SK-N-SH treated with all-trans-retinoic acid at 6 μM for 48 hours (cell line): ENCODE results near the gene SLC35F6.

ENCODE experiments used
- ATAC-seq: fragments of 200-7000 bp; cut with Tn5 transposase; 3 replicates; pipeline ENCODE4 v1.9.1; 2020; ENCODE audit warnings: mild to moderate bottlenecking, moderate library complexity
- ARNTL ChIP-seq: fragments of 450-650 bp; formaldehyde crosslinking; IDR thresholded peaks from 2 replicates; pipeline ENCODE4 v1.5.0; 2020; ENCODE audit warnings: low read depth, mild to moderate bottlenecking, moderate library complexity, borderline replicate concordance
- CREB5 ChIP-seq: fragments of 250-450 bp; sonication (Bioruptor Pico); IDR thresholded peaks from 2 replicates; pipeline ENCODE4 v1.5.1; 2020; ENCODE audit warnings: low read depth, mild to moderate bottlenecking, moderate library complexity
- CSDC2 ChIP-seq: fragments of 250-450 bp; sonication (Bioruptor Pico); IDR thresholded peaks from 2 replicates; pipeline ENCODE4 v1.5.0; 2020; ENCODE audit warnings: mild to moderate bottlenecking, moderate library complexity
- CSRNP3 ChIP-seq: fragments of 250-450 bp; sonication (Bioruptor Pico); IDR thresholded peaks from 2 replicates; pipeline ENCODE4 v1.5.1; 2021; ENCODE audit warnings: mild to moderate bottlenecking, moderate library complexity
- ESRRG ChIP-seq: fragments of 250-450 bp; sonication (Bioruptor Pico); IDR thresholded peaks from 2 replicates; pipeline ENCODE4 v1.6.1; 2021; ENCODE audit warnings: mild to moderate bottlenecking
- GLIS3 ChIP-seq: fragments of 250-450 bp; sonication (Bioruptor Pico); IDR thresholded peaks from 2 replicates; pipeline ENCODE4 v1.5.0; 2020; ENCODE audit warnings: mild to moderate bottlenecking, moderate library complexity
- ISL1 ChIP-seq: fragments of 250-450 bp; sonication (Bioruptor Pico); IDR thresholded peaks from 2 replicates; pipeline ENCODE4 v2.1.2; 2022; ENCODE audit warnings: mild to moderate bottlenecking, moderate library complexity
- OSR1 ChIP-seq: fragments of 250-450 bp; sonication (Bioruptor Pico); IDR thresholded peaks from 2 replicates; pipeline ENCODE4 v1.8.0; 2022; ENCODE audit warnings: moderate library complexity, mild to moderate bottlenecking, inconsistent platforms
- PATZ1 ChIP-seq: fragments of 250-450 bp; sonication (Bioruptor Pico); IDR thresholded peaks from 2 replicates; pipeline ENCODE4 v1.8.0; 2020; ENCODE audit warnings: mild to moderate bottlenecking, moderate library complexity, borderline replicate concordance
- POU6F1 ChIP-seq: fragments of 250-450 bp; sonication (Bioruptor Pico); IDR thresholded peaks from 2 replicates; pipeline ENCODE4 v1.8.0; 2021; ENCODE audit warnings: low read depth, mild to moderate bottlenecking, moderate library complexity, borderline replicate concordance
- PPARA ChIP-seq: fragments of 250-450 bp; sonication (Bioruptor Pico); IDR thresholded peaks from 2 replicates; pipeline ENCODE4 v1.5.0; 2020; ENCODE audit warnings: mild to moderate bottlenecking, borderline replicate concordance
- RARB ChIP-seq: fragments of 250-450 bp; sonication (Bioruptor Pico); IDR thresholded peaks from 2 replicates; pipeline ENCODE4 v1.8.0; 2021; ENCODE audit warnings: mild to moderate bottlenecking, moderate library complexity
- SNAI2 ChIP-seq: fragments of 250-450 bp; sonication (Bioruptor Pico); IDR thresholded peaks from 2 replicates; pipeline ENCODE4 v1.5.0; 2020; ENCODE audit warnings: mild to moderate bottlenecking, moderate library complexity
- TCF4 ChIP-seq: fragments of 250-450 bp; sonication (Bioruptor Pico); IDR thresholded peaks from 2 replicates; pipeline ENCODE4 v1.8.0; 2021; ENCODE audit warnings: mild to moderate bottlenecking, moderate library complexity, borderline replicate concordance
- TOX ChIP-seq: fragments of 250-450 bp; sonication (Bioruptor Pico); IDR thresholded peaks from 2 replicates; pipeline ENCODE4 v1.8.0; 2021; ENCODE audit warnings: mild to moderate bottlenecking, moderate library complexity, borderline replicate concordance
- TSHZ2 ChIP-seq: fragments of 250-450 bp; sonication (Bioruptor Pico); IDR thresholded peaks from 2 replicates; pipeline ENCODE4 v1.5.0; 2020; ENCODE audit warnings: mild to moderate bottlenecking, moderate library complexity
- ZC3H10 ChIP-seq: fragments of 250-450 bp; sonication (Bioruptor Pico); IDR thresholded peaks from 2 replicates; pipeline ENCODE4 v1.5.1; 2021; ENCODE audit warnings: mild to moderate bottlenecking, moderate library complexity
- ZFP3 ChIP-seq: fragments of 250-450 bp; sonication (Bioruptor Pico); IDR thresholded peaks from 2 replicates; pipeline ENCODE4 v1.5.0; 2020; ENCODE audit warnings: mild to moderate bottlenecking, moderate library complexity
- ZFP30 ChIP-seq: fragments of 450-650 bp; formaldehyde crosslinking; IDR thresholded peaks from 2 replicates; pipeline ENCODE4 v1.5.0; 2022; ENCODE audit warnings: mild to moderate bottlenecking, moderate library complexity
- ZNF565 ChIP-seq: fragments of 450-650 bp; formaldehyde crosslinking; conservative IDR thresholded peaks from 2 replicates; pipeline ENCODE4 v1.5.0; 2020; ENCODE audit warnings: low read depth, mild to moderate bottlenecking, moderate library complexity
- ZNF70 ChIP-seq: fragments of 450-650 bp; formaldehyde crosslinking; IDR thresholded peaks from 2 replicates; pipeline ENCODE4 v1.5.0; 2020; ENCODE audit warnings: mild to moderate bottlenecking, moderate library complexity
- ZNF8 ChIP-seq: fragments of 450-650 bp; formaldehyde crosslinking; IDR thresholded peaks from 2 replicates; pipeline ENCODE4 v1.5.0; 2020; ENCODE audit warnings: mild to moderate bottlenecking, moderate library complexity

Gene SLC35F6

GRCh38 chr2:26765475-26766200 lies 1.6 kb downstream of the SLC35F6 start:
- TF ChIP-seq CSRNP3, result no peak
- TF ChIP-seq ZFP3, result no peak
- TF ChIP-seq CREB5 (CRISPR knock-in tag), result no peak
- TF ChIP-seq RARB (CRISPR knock-in tag), result no peak
- no peak for TF ChIP-seq ZNF8 (CRISPR knock-in tag)
- no peak for TF ChIP-seq TSHZ2
- TF ChIP-seq TCF4 (CRISPR knock-in tag), result no peak
- no peak for TF ChIP-seq CSDC2 (CRISPR knock-in tag)
- no peak for TF ChIP-seq ARNTL
- no peak for TF ChIP-seq ZNF565
- no peak for TF ChIP-seq POU6F1 (CRISPR knock-in tag)
- TF ChIP-seq PATZ1, result no peak
- no peak for TF ChIP-seq ZC3H10 (CRISPR knock-in tag)
- no peak for TF ChIP-seq TOX (CRISPR knock-in tag)
- no peak for TF ChIP-seq SNAI2 (CRISPR knock-in tag)
- no peak for TF ChIP-seq ZNF70 (CRISPR knock-in tag)
- TF ChIP-seq ESRRG (CRISPR knock-in tag), result no peak
- TF ChIP-seq PPARA, result no peak
- TF ChIP-seq OSR1 (CRISPR knock-in tag), result no peak

GRCh38 chr2:26767129-26767528 lies 3.0 kb downstream of the SLC35F6 start:
- no peak for ATAC-seq
- TF ChIP-seq TCF4 (CRISPR knock-in tag), result no peak
- TF ChIP-seq ISL1 (CRISPR knock-in tag), result no peak
- TF ChIP-seq ESRRG (CRISPR knock-in tag), result no peak
- no peak for TF ChIP-seq PATZ1
- no peak for TF ChIP-seq ARNTL
- TF ChIP-seq CSDC2 (CRISPR knock-in tag), result no peak
- TF ChIP-seq ZFP30 (CRISPR knock-in tag), result no peak
- TF ChIP-seq RARB (CRISPR knock-in tag), result no peak
- no peak for TF ChIP-seq ZC3H10 (CRISPR knock-in tag)
- no peak for TF ChIP-seq CREB5 (CRISPR knock-in tag)
- TF ChIP-seq ZNF70 (CRISPR knock-in tag), result no peak
- TF ChIP-seq GLIS3 (CRISPR knock-in tag), result no peak

More at GRCh38 chr2:26765475-26766200, 1.6 kb downstream of the SLC35F6 start:
- ATAC-seq, result no peak
